Cerebellar nuclear complex (tissue), 1 donor: ENCODE results near the gene TMEM134.
A peak's percentile ranks its signal among the peaks of the same experiment; 100 is the strongest.
"Not testable (repeated sequence)": the region's sequence is repeated elsewhere in the genome, so short reads cannot be mapped to it uniquely, and the experiment has no call there.

Experiments
- DNase-seq, 2 experiments: peaks; one replicate each; lab custom pipeline; 2025; lab: John Stamatoyannopoulos, UW

The TMEM134 gene

GRCh38 chr11:67438158-67438902, 30.7 kb downstream of the TMEM134 start:
- no peak for DNase-seq

- no peak for DNase-seq
Observed at GRCh38 chr11:67437809-67438157, 31.3 kb downstream of the TMEM134 start.

- no peak for DNase-seq
Observed at GRCh38 chr11:67437082-67437808, 31.8 kb downstream of the TMEM134 start, which contains the start of gene PTPRCAP. PTPRCAP (minus strand) TSS chr11:67437682; CDS start chr11:67437619, 63 bp downstream.

GRCh38 chr11:67436459-67437081, 32.5 kb downstream of the TMEM134 start:
- no peak for DNase-seq

GRCh38 chr11:67435727-67436458, 33.2 kb downstream of the TMEM134 start:
- DNase-seq: no peak

- DNase-seq: no peak
Observed at GRCh38 chr11:67435031-67435726, 33.9 kb downstream of the TMEM134 start.

GRCh38 chr11:67434395-67434881, 34.6 kb downstream of the TMEM134 start:
- no peak for DNase-seq

GRCh38 chr11:67433536-67434394, 35.3 kb downstream of the TMEM134 start:
- DNase-seq: no peak

- no peak for DNase-seq
Observed at GRCh38 chr11:67432655-67433349, 36.2 kb downstream of the TMEM134 start.

GRCh38 chr11:67431346-67432249, 37.5 kb downstream of the TMEM134 start:
- DNase-seq: no peak

- no peak for DNase-seq
Observed at GRCh38 chr11:67429722-67430121, 39.3 kb downstream of the TMEM134 start.

GRCh38 chr11:67429038-67429668, 39.9 kb downstream of the TMEM134 start:
- DNase-seq: no peak

GRCh38 chr11:67428052-67429001, 40.7 kb downstream of the TMEM134 start, which contains the start of gene RPS6KB2:
RPS6KB2 (plus strand) TSS chr11:67428494; CDS start chr11:67428546, 52 bp downstream.
- peak; percentile 80 to 96 for DNase-seq

GRCh38 chr11:67427364-67427859, 41.6 kb downstream of the TMEM134 start:
- not testable (repeated sequence) for DNase-seq

- DNase-seq: no peak
Observed at GRCh38 chr11:67423891-67424613, 45.0 kb downstream of the TMEM134 start.

GRCh38 chr11:67423466-67423865, 45.6 kb downstream of the TMEM134 start:
- no peak for DNase-seq
